Measurements from ENCODE around the gene KCNJ16.

DNA sequence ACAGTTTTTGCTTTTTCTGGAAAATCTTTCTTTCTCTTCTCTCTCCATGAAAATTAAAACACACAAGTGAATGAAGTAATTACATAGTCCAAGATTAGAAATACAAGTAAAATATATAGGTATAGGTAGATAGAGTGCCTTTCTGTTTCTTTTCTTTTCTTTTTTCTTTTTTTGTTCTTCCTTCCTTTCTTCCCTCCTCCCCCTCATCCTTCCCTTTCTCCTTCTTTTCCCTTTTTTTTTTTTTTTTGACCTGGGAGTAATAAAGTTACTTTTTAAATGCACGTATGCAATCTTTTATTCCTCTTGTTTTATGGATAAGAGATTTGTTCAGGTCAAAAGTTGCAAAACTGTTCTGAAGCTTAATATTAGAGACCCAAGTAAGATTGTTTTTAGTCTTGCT lies 59.8 kb downstream of the KCNJ16 start:
- TF ChIP-seq, protein P1, sequence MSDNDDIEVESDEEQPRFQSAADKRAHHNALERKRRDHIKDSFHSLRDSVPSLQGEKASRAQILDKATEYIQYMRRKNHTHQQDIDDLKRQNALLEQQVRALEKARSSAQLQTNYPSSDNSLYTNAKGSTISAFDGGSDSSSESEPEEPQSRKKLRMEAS (IDR thresholded peaks at IDR 0.05) = no peak
- TF ChIP-seq, protein P2, sequence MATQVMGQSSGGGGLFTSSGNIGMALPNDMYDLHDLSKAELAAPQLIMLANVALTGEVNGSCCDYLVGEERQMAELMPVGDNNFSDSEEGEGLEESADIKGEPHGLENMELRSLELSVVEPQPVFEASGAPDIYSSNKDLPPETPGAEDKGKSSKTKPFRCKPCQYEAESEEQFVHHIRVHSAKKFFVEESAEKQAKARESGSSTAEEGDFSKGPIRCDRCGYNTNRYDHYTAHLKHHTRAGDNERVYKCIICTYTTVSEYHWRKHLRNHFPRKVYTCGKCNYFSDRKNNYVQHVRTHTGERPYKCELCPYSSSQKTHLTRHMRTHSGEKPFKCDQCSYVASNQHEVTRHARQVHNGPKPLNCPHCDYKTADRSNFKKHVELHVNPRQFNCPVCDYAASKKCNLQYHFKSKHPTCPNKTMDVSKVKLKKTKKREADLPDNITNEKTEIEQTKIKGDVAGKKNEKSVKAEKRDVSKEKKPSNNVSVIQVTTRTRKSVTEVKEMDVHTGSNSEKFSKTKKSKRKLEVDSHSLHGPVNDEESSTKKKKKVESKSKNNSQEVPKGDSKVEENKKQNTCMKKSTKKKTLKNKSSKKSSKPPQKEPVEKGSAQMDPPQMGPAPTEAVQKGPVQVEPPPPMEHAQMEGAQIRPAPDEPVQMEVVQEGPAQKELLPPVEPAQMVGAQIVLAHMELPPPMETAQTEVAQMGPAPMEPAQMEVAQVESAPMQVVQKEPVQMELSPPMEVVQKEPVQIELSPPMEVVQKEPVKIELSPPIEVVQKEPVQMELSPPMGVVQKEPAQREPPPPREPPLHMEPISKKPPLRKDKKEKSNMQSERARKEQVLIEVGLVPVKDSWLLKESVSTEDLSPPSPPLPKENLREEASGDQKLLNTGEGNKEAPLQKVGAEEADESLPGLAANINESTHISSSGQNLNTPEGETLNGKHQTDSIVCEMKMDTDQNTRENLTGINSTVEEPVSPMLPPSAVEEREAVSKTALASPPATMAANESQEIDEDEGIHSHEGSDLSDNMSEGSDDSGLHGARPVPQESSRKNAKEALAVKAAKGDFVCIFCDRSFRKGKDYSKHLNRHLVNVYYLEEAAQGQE (IDR thresholded peaks at IDR 0.05; ENCODE audit: low read depth) = no peak
- no peak for TF ChIP-seq RAD21 (IDR thresholded peaks at IDR 0.05; ENCODE audit: low read depth)
- no peak for TF ChIP-seq TAF1 (IDR thresholded peaks at IDR 0.05; ENCODE audit: low read depth)
- TF ChIP-seq TEAD4 (IDR thresholded peaks at IDR 0.05) = no peak
- no peak for TF ChIP-seq CREB1 (IDR thresholded peaks at IDR 0.05; ENCODE audit: low read depth)
- no peak for TF ChIP-seq TCF12 (IDR thresholded peaks at IDR 0.05; ENCODE audit: low read depth)
